Measurements from ENCODE around the gene SHROOM1. TPM values are rescaled to one million over a fixed set of nuclear protein-coding genes. Genes with fewer than 3 reads are reported as not detected.

The SHROOM1 gene
- total and polyA plus RNA-seq, 9 of the 15 experiments (the other 6 are each of a cell fraction or from before 2014, with no cell fraction given): 0.44 to 26.5 (median 11.9) TPM

GRCh38 chr5:132866342-132867045, 36.0 kb upstream of the SHROOM1 start, which contains the start of the genes GDF9 and UQCRQ (continued):
- TF ChIP-seq RUNX1 (IDR thresholded peaks at IDR 0.05; ENCODE audit: low read depth) (no peak), ATF7 (IDR thresholded peaks at IDR 0.05) (peak; percentile 99), CBFA2T2 (conservative IDR thresholded peaks at IDR 0.05) (no peak), PHF8 (IDR thresholded peaks at IDR 0.05; ENCODE audit: borderline replicate concordance, low read length) (peak; percentile 99), ZNF408 (CRISPR knock-in tag; IDR thresholded peaks at IDR 0.05; ENCODE audit: low read depth) (no peak), PPARD (CRISPR knock-in tag; IDR thresholded peaks at IDR 0.05) (no peak), ZNF507 (tag; conservative IDR thresholded peaks at IDR 0.05) (no peak), EP300 (IDR thresholded peaks at IDR 0.05; ENCODE audit: low read length) (peak; percentile 45; the same call in 1 of the 2 replicates), POU5F1 (IDR thresholded peaks at IDR 0.05; ENCODE audit: borderline replicate concordance, low read depth, low read length, partially characterized antibody) (no peak), POLR2A (conservative IDR thresholded peaks at IDR 0.05) (peak; percentile 99), CBX2 (IDR thresholded peaks at IDR 0.05; ENCODE audit: insufficient read depth, low read length, poor library complexity, severe bottlenecking) (no peak), NR4A1 (CRISPR knock-in tag; IDR thresholded peaks at IDR 0.05) (no peak), NR4A1 (tag; IDR thresholded peaks at IDR 0.05) (peak; percentile 6; the same call in 1 of the 2 replicates), ZFP30 (CRISPR knock-in tag; IDR thresholded peaks at IDR 0.05; ENCODE audit: borderline replicate concordance) (no peak), ELK3 (CRISPR knock-in tag; IDR thresholded peaks at IDR 0.05) (no peak), TFAM (CRISPR knock-in tag; conservative IDR thresholded peaks at IDR 0.05) (no peak), FOXA1 (IDR thresholded peaks at IDR 0.05; ENCODE audit: borderline replicate concordance) (no peak), STAT6 (CRISPR knock-in tag; IDR thresholded peaks at IDR 0.05) (no peak), MTA3 (IDR thresholded peaks at IDR 0.05; ENCODE audit: borderline replicate concordance) (peak; percentile 81), NR3C1 (CRISPR knock-in tag; IDR thresholded peaks at IDR 0.05) (no peak)
- TF ChIP-seq, protein P1, sequence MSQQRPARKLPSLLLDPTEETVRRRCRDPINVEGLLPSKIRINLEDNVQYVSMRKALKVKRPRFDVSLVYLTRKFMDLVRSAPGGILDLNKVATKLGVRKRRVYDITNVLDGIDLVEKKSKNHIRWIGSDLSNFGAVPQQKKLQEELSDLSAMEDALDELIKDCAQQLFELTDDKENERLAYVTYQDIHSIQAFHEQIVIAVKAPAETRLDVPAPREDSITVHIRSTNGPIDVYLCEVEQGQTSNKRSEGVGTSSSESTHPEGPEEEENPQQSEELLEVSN (IDR thresholded peaks at IDR 0.05; ENCODE audit: borderline replicate concordance in 1 of 2, extremely low read depth in 1 of 2, insufficient read depth in 1 of 2, insufficient read length in 1 of 2, low read depth in 1 of 2, low read length in 1 of 2, poor library complexity in 1 of 2, severe bottlenecking in 1 of 2): peak in 1 of 2 experiments; percentile 41
- TF ChIP-seq, protein P2, sequence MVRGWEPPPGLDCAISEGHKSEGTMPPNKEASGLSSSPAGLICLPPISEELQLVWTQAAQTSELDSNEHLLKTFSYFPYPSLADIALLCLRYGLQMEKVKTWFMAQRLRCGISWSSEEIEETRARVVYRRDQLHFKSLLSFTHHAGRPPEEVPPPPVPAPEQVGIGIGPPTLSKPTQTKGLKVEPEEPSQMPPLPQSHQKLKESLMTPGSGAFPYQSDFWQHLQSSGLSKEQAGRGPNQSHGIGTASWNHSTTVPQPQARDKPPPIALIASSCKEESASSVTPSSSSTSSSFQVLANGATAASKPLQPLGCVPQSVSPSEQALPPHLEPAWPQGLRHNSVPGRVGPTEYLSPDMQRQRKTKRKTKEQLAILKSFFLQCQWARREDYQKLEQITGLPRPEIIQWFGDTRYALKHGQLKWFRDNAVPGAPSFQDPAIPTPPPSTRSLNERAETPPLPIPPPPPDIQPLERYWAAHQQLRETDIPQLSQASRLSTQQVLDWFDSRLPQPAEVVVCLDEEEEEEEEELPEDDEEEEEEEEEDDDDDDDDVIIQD (CRISPR knock-in tag; IDR thresholded peaks at IDR 0.05): no peak

Measured in K562 (cell line).